Measurements from ENCODE around the gene PTPRK.

Gene PTPRK

GRCh38 chr6:128208851-128209580 lies 311.4 kb downstream of the PTPRK start:
- peak; percentile 56 for DNase-seq (ENCODE audit: low read depth)
- H3K4me3 ChIP-seq (ENCODE audit: low read length), result no peak overlapping the region
- TF ChIP-seq CTCF (conservative IDR thresholded peaks at IDR 0.05; ENCODE audit: low read length), result no peak

DNA sequence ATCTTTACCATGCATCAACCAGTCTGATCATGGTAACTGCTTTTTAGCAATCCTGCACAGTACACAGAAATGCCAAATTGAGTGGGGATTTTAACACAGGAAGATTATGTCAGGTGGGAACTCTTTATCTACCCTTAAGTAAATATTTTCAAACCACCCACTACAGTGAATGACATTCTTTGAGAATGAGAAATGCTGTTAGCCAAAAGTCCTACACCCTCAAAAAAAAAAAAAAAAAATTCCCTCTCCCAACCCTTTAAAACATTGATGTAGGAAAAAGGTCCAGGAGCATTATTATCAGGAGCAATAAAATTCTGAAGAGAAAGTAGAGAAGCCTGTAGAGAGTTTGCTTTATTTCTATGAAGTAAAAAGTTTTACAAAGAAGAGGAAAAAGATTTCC lies 312.3 kb downstream of the PTPRK start:
- no peak overlapping the region for H3K4me3 ChIP-seq (ENCODE audit: low read length)
- peak; percentile 19 for DNase-seq (ENCODE audit: low read depth)
- TF ChIP-seq CTCF (conservative IDR thresholded peaks at IDR 0.05; ENCODE audit: low read length), result no peak

- no peak for TF ChIP-seq CTCF (conservative IDR thresholded peaks at IDR 0.05; ENCODE audit: low read length)
- no peak overlapping the region for H3K4me3 ChIP-seq (ENCODE audit: low read length)
- DNase-seq (ENCODE audit: low read depth), result no peak
Measured at GRCh38 chr6:128206610-128207426, 313.6 kb downstream of the PTPRK start.

- TF ChIP-seq CTCF (conservative IDR thresholded peaks at IDR 0.05; ENCODE audit: low read length), result no peak
- DNase-seq (ENCODE audit: low read depth), result peak; percentile 61
- H3K4me3 ChIP-seq (ENCODE audit: low read length), result no peak overlapping the region
Measured at GRCh38 chr6:128204616-128205015, 315.8 kb downstream of the PTPRK start.

GRCh38 chr6:128202169-128202765 lies 318.1 kb downstream of the PTPRK start:
- TF ChIP-seq CTCF (conservative IDR thresholded peaks at IDR 0.05; ENCODE audit: low read length), result no peak
- DNase-seq (ENCODE audit: low read depth), result no peak

DNA sequence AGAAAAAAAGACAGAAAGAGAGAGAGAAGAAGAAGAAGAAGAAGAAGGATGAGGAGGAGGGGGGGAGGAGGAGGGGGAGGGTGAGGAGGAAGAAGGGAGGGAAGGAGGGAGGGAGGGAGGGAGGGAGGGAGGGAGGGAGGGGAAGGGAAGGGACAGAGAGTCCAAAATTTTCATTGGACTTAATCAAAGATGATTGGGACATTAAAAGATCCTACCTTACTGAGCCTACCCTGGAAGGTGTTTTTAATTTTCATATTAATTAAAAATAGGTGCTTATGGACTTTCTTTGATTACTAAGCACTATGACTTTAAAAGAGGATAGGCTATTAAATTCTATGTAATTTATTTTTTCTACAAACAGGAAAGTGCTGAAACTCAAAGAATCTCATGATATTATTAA lies 319.6 kb downstream of the PTPRK start:
- TF ChIP-seq CTCF (conservative IDR thresholded peaks at IDR 0.05; ENCODE audit: low read length), result no peak
- DNase-seq (ENCODE audit: low read depth), result no peak
- H3K4me3 ChIP-seq (ENCODE audit: low read length), result no peak overlapping the region

More at GRCh38 chr6:128202169-128202765, 318.1 kb downstream of the PTPRK start:
- H3K4me3 ChIP-seq (ENCODE audit: low read length), result no peak overlapping the region

Data from AG10803 (cell line).